GM19043 (cell line): ENCODE measurements around the gene NCKAP5.

ENCODE experiments used
- ATAC-seq: cut with Tn5 transposase; IDR thresholded peaks from one replicate; pipeline ENCODE4 v1.9.1; 2021; ENCODE audit warnings: low read depth; ENCODE audit not compliant: unreplicated experiment

NCKAP5 gene

DNA sequence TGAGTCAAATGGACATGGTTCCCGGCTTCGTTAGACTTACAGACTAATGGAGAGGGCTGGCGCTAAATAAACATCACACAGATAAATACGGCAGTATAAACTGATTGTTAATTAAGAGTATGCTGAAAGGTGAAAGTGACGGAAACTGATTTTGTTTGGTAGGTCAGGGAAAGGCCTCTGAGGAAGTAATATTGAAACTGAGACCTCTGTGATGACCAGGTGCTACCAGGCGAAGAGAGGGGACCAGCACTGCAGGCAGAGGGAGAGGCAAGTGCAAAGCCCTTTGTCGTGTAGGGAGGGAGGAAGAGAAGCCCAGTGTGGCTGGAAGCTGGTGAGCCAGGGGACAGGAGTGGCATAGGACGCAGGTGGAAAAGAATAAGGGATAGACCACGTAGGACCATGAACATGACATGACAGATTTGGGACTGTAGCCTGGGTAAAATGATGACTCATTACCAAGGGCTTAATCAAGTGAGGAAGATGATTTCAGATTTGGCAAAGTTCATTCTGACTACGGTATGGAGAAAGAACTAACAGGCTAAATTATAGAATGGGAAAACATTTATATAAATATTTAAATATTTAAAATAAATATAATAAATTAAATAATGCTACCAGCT is 433.1 kb downstream of the NCKAP5 start:
- no peak for ATAC-seq

DNA sequence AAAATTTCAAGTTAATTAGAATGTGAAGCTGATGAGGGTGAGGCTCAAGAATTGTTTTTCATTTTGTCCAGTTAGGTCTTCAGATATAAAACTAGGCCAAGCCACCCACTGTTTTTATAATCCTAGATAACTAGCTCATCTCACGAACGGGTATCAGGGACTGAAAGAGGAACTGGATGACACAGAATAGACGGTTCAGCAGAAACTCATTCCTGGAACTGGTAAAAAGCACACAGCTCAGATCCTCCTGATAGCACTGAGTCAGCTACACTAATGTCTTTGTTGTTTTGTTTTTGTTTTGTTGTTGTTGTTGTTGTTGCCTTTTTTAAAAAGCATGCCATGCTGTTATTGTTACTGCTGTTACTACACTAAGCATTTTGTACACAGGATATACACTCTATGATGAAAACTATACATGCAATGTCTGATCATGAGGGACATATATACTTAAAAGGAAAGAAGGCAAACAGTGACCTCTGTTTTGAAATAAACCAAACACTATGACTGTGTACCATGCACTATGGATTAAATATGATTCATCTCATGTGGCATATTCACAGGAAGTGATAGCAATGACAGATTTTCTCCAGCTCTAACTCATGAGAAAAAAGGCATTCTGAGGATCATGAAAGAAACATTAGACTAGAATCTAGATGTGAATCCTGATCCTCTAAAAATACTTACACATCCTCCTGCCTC is 437.6 kb downstream of the NCKAP5 start:
- ATAC-seq = no peak

DNA sequence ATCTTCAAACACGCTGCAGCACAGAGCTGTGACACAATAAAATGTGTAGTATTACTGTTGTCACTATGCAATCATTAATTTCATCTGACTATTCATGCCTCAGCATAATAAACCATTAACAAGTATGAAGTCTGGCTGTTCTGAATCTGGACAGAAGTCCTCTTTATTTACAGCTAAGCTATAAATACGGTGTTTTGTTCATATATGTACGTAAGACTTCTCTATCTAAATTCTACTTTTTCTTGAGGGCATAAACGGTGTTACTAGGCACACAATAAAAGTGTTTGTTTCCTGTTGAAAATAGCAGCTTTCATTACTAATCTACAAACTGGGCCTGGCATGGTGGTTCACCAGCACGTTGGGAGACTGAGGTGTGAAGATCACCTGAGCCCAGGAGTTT is 443.8 kb downstream of the NCKAP5 start:
- ATAC-seq = no peak

DNA sequence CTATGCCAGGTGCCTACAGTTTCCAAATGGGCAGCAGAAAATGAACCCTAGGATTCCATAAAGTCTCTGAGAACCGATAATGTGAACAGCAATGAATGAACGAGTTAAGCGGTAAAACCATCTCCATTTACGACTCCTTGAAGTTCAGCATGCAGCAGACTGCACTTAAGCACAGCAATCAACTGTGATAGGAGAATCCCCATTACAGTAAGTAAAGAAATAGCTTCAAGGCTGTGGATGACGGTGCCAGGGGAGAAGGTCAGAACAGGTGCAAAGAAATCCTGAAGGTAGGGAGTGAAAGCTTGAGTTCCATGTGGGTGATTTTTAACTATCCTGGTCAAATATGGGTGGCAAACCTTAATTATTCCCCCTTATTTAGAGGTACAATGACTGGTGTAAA is 444.4 kb downstream of the NCKAP5 start:
- ATAC-seq = no peak

DNA sequence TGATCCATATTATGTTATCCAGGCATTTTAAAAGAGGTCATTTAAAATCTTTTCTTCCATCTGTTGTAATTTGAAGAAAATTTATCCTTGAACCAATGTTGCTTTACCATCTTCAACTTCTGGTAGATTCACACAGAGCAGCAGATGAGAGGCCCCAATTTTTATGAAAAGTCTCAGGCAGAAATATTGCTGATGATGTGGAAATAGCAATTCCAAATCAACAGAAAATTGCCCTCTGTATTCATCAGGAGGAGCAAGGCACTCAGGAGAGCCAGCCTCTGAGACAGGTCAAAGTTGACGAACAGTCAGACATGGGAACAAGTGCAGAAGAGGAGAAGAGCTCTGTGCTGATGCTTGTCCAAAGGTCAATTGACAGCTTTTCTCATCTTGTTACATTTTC is 444.9 kb downstream of the NCKAP5 start:
- no peak for ATAC-seq

DNA sequence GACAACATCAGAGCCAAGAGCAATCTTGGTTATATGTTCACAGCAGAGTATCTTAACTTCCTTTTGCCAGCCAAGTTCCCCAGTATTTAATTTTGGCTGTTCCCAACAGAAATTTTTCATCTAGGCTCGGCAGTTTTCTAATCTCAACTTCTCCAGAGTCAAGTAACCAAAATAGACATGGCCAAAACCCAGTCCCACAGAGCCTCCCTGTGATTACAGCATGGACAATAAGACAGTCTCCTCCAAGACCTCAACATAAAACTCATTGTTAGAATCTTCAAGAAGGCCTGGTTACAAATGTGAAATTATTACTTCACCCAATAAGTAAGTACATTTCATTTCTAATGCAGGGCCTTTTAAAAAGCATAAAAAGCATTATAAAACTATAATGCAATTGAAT is 445.7 kb downstream of the NCKAP5 start:
- ATAC-seq = no peak

DNA sequence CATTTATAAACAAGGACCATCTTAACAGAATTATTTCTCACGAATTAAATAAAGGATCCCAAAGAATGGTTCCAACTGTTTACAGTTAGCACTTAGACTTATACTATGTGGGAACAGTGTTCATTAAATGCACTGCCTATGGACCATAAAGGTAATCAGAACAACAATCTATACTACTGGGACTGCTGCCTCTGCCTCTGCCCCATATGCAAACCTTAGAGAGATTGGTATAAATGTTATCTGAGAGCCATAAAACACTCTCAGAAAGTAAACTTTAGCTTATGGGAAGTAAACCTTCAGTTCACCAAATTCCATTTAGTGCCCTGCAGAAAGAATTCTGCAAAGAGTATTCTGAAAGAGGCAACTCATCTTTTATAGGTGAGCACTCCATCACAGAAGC is 448.0 kb downstream of the NCKAP5 start:
- ATAC-seq = no peak

DNA sequence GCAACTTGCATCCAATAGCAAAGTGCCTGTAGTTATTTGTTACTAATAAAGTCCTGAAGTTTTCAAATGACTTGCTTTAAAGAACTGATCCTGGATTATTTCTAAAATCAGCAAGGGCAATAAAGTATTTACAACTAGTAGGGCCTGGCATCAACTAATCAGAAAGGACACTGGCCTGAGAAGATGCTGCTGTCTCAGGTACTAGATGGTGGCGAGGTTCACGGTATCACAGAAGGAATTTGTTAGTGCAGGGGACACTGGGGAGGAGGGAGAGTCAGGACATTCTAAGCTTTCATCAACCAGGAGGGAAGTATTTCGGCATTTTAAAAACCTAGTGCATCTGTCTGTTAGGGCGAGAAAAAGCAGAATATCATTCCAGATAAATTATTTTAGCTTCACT is 458.1 kb downstream of the NCKAP5 start:
- ATAC-seq = no peak

DNA sequence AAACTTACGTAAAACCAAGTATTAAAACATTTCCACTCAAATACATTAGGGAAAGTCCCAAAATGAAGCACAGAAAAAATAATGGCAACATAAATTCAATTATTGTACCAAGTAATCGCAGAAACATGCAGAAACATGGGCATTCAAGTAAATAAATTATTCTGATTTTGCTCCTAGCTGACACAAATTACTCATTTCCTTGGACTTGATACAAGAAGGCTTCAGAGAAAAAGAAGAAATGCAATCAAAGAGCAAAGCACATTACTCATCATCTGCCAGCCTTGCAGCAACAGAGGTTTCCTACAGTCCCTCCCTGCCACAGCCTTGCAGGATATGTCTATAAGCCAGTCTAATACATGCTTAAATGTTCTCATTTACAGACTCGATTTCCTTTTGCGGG is 458.5 kb downstream of the NCKAP5 start:
- no peak for ATAC-seq

DNA sequence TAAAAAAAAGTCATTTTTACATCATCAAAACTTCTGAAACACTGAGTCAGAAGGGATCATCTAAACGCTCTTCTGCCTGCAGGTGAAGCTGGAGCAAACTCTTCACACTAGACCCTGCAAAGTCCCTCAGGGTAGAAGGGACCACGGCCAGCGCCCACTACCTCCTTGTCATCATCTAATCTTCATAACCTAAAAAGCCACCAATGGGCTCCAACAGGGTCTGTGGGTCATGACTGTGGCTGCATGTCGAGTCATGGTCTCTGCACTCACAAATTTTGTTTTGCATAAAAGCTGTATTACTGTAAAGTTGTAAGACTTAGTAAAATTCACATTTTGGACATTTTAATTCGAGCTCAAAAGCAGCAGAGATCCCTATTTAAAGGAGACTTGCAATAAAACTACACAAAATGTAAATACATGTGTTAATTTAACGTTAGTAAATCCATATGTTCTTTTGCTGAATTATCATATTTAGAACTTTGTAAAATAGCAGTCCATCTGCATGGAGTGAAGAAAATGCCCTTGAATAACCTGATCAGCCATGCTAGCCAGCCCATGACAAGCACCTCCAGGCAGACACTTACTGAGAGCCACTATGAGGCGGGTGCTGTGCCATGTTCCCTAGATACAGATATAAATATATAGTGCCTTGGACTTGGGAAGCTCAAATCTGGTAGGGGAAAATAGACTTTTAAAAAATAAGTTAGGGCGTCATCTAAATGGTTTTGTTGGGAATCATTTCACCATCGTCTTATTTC is 461.0 kb downstream of the NCKAP5 start:
- ATAC-seq = no peak

DNA sequence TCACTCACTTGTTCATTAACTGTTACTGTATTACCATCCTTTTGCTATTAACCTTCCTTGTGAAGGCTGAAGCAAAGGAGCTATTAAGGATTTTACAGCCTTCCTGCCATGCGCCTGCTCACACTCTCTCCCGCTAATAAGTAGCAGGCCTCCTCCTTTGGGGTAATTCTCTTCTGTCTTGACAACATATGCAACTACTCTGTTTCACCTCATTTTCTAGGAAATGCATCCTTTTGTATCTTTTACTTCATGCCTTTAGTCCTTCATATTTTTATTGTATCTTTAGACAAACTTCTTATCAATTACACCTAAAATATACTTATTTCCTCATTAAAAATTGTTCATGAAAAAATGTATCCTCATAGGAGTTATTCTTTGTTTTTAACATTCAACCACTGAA is 463.4 kb downstream of the NCKAP5 start:
- ATAC-seq = no peak

DNA sequence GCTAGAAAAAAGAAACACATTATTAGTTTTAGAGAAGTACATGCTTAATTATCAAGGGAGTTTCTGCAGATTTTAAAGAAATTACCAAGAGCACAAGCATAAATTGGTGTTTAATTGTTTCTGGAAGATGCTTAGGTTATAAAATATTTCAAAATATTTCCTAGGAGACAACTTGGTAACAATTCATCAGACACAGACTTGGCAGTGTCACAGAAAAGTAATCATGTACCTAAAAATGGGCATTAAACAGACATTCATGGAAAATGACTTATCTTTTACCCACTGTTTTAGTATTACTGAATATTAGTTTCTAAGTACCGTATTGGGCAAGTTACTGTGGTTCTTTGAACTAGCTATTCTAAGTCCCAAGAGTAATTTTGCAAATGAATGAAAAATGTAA is 469.5 kb downstream of the NCKAP5 start:
- ATAC-seq = no peak

DNA sequence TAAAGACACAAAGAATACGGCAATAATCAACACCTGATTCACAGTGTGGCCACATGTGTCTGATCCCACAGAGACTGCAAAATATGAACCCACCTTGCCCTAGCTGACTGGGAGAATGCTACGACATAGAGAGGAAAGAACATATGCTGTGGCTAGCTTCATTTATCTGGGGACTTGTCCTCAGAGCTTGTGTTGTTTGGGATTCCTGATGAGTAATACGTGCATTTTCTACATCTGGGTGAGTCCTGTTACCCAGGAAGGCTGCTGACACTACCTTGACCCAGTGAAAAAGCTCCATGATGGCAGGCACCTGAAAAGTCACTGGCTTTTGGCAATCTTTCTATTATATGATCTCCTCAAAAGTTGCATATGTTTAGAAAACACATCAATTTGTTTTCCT is 470.6 kb downstream of the NCKAP5 start:
- ATAC-seq = no peak

DNA sequence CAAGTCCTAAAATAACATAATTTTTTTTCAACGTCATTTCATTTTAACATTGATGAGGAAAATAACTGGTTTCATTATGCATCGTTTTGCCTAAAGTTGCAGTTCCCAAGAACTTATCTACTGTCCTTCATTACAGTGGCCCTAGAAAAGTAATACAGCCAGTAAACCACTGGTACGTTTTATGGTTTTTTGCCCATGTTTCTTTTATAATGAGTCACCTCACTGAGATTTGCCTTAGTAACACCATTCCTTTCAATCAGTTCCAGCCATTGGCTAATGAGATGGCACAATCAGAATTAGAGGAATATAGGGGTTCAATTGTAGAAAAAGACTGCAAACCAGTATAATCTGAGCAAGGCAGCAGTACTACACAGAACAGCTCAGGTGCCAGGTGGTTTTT is 475.7 kb downstream of the NCKAP5 start:
- no peak for ATAC-seq

DNA sequence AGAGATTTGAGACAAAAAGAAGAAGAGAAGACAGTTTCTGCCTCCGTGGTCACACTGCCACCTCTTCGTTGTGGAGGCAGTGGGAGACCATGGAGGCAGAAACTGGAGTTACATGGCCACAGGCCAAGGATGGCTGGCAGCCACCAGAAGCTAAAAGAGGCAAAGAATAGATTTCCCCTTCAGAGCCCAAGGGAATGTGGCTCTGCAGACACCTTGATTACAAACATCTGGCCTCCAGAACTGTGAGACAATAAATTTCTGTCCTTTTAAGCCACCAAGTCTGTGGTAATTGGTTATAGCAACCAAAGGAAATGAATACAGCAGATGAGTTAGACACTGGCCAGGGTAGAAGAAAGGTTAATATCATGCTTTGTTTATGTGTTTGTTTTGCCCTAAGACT is 477.9 kb downstream of the NCKAP5 start:
- ATAC-seq = no peak

DNA sequence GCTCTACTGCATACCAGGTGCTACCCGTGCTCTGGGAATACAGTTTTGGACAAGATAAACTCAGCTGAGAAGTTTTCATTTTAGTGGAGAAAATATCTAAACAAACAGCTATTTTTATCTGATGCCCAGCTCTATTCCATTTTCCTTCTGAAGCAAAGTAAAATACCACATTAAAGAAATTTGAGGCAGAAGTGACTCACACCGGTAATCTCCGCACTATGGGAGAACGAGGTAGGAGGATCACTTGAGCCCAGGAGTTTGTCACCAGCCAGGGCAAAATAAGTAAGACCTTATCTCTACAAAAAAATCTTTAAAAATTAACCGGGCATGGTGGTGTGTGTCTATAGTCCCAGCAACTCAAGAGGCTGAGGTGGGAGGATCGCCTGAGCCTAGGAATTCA is 482.1 kb downstream of the NCKAP5 start:
- no peak for ATAC-seq

DNA sequence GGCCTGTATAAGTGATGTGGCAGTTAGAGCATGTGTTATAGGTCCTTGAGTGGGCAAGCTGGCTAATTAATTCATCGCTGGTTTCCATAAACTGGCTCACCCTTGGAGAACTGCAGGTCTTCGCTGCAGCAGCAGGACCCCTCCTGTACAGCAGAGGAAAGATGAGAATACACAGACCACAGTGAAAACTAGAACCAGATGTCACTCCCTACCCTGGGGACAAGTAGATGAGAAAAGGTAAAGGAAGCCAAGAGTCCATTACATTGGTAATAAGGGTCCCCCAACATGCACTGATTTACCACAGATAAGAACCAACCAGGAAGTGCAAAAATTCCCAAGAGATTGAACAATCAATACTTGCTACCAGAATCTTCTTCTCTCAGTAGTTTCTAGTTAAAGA is 482.6 kb downstream of the NCKAP5 start:
- ATAC-seq = no peak

DNA sequence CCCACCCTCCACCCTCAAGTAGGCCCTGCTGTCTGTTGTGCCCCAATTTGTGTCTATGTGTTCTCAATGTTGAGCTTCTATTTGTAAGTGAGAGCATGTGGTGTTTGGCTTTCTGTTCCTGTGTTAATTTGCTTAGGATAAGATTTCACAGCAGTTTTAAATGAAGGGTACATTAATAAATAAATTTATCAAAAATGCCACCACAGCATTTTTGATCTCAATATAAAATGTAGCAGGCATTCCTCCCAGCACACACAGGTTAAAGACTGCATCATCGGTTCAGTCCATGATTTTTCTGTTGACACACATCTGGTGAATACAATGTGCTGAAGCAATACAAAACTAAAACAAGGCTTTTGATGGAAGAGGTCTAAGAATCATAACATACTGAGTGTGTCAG is 486.2 kb downstream of the NCKAP5 start:
- ATAC-seq = no peak

DNA sequence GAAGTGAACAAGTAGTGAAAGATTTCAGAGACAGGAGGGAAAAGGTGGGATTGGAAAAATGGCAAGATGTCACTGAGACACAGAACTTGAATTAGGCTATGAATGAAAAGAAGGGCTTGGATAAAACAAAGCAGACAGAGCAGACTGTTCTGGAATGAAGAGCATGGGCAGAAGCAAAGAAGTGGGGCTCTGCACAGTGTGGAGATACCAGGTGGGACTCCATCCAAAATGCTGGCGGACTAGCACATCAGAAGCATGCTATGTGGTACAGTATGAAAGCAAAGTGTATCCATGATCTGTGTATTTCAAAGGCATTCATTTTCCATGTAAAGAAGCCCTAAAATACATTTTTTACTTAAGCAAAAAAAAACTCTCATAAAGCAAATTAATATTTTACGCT is 487.4 kb downstream of the NCKAP5 start:
- ATAC-seq = no peak

DNA sequence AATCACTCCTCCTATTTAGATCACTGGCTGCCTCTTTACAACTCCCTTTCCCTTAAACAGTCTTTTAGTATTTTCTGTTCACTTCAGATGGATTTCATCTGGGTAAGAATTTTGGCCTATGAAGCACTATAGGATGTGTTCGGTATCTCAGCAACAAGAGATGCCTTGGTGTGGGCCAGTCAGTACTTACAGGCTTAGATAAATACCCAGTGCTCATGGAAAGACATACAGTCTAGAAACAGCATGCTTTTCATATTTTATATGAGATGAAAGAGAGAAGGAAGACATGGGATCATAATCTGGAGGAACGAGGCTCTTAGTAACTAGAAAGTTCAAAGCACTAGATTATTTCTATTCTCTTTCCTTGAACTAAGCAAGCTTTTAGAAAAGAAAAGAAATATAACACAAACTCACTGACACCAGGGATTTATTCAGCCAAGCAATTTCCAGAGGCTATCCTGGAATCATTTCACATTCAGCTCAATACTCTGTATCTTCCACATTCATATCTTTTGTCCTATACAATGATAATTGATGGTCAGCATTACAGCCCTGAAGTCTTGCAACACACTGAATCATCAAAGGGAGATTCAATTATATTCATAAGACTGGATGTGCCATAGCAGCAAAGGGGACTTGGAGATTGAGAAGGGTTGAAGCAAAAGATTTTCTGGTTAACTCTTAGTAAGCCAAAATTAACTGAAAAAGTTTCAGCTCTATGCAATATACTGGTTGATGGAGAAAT is 489.4 kb downstream of the NCKAP5 start:
- no peak for ATAC-seq

DNA sequence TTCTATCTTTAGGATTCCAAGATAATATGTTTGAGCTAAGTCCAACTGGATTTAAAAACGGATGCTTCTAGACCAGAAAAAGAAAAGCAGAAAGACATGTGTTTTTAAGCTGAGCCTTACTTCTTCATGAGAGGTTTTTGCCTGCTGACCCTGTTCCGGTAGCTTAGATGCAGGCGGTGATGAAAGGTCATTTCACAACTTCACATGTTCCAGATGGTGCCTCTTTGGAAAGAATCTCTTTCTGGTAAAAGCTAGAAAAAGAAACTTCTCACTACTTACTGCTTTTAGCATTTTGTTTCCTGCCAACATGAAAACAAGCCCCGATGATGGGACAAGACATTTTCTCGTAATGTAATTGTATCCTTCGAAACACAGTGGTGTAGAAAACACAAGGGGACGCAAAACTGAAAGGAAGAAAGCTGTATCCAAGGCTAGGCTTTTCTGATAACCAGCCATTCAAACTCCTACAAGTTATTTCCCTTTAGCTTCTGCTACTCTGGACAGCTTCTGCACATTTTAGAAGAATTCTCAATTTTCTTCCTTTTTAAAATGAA is 490.9 kb downstream of the NCKAP5 start:
- ATAC-seq = no peak
